GM18909 (cell line): Measurements from ENCODE around the gene STXBP2.

Experiments used
- ATAC-seq: cut with Tn5 transposase; IDR thresholded peaks from one replicate; pipeline ENCODE4 v1.9.1; 2021; ENCODE audit warnings: mild to moderate bottlenecking; ENCODE audit not compliant: unreplicated experiment, poor library complexity

Gene STXBP2

DNA sequence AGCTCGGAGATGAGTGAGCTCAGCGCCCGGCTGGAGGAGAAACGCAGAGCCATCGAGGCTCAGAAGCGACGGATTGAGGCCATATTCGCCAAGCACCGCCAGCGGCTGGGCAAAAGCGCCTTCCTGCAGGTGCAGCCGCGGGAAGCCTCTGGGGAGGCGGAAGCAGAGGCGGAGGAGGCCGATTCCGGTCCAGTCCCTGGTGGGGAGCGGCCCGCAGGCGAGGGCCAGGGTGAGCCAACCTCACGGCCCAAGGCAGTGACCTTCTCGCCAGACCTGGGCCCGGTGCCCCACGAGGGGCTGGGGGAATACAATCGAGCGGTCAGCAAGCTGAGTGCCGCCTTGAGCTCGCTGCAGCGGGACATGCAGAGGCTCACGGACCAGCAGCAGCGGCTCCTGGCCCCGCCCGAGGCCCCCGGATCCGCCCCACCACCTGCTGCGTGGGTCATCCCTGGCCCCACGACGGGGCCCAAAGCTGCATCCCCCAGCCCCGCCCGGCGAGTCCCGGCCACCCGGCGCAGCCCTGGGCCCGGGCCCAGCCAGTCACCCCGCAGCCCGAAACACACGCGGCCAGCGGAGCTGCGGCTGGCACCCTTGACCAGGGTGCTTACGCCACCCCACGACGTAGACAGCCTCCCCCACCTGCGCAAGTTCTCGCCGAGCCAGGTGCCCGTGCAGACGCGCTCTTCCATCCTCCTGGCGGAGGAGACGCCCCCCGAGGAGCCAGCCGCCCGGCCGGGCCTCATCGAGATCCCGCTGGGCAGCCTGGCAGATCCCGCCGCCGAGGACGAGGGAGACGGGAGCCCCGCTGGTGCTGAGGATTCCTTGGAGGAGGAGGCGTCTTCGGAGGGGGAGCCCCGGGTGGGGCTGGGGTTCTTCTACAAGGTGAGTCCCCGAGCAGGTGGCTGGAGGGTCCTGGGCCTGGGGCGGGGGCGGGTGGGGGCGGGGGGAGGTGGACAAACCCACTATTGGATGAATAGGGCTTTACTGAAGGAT lies 24.3 kb upstream of the STXBP2 start:
- no peak for ATAC-seq

DNA sequence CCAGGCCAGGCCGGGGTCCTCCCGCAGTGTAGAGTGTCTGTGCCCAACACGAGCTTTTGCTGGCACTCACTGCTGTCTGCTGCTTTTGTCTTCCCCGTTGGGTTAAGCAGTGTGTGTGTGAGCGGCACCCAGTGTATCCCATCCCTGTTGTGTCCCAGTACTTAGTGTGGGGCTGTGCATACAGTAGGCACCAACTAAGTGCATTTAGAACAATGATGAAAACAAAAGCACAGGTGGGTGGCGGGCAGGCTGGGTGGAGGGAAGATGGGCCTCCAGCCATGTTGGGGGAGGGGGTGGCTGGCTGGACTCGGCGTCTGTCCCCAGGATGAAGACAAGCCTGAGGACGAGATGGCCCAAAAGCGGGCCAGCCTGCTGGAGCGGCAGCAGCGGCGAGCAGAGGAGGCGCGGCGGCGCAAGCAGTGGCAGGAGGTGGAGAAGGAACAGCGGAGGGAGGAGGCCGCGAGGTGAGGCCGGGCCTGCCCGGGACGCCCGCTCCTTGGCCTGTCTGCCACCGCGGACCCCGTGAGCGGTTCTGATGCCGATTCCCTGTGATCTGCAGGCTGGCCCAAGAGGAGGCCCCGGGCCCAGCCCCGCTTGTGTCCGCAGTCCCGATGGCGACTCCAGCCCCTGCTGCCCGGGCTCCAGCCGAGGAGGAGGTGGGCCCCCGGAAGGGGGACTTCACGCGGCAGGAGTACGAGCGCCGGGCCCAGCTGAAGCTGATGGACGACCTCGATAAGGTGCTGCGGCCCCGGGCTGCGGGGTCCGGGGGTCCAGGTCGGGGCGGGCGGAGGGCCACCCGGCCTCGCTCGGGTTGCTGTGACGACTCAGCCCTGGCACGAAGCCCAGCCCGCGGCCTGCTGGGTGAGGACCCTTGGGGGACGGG lies 21.8 kb upstream of the STXBP2 start:
- ATAC-seq: no peak

DNA sequence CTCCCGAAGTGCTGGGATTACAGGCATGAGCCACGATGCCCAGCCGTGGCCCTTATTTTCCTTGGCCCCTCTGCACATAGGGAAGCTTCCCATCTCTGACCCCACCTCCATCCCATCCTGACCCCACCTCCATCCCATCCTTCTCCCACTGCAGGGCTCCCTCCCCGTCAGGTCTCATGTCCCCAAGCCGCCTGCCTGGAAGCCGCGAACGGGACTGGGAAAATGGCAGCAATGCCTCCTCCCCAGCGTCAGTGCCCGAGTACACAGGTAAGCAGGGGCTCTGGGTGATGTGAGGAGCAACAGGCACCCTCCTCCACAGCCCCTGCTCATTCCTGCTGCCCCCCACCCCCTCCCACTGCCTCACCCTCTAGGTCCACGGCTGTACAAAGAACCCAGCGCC lies 19.7 kb upstream of the STXBP2 start:
- ATAC-seq: no peak

DNA sequence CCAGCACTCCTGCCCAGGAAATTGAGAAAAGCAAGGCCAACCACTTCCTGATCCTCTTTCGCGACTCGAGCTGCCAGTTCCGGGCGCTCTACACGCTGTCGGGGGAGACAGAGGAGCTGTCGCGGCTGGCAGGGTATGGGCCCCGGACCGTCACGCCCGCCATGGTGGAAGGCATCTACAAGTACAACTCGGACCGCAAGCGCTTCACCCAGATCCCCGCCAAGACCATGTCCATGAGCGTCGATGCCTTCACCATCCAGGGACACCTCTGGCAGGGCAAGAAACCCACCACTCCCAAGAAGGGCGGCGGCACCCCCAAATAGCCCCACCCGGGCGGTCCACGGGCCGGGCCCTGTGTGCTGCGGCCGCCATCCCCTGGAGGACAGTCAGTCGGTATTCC lies 19.2 kb upstream of the STXBP2 start:
- no peak for ATAC-seq

DNA sequence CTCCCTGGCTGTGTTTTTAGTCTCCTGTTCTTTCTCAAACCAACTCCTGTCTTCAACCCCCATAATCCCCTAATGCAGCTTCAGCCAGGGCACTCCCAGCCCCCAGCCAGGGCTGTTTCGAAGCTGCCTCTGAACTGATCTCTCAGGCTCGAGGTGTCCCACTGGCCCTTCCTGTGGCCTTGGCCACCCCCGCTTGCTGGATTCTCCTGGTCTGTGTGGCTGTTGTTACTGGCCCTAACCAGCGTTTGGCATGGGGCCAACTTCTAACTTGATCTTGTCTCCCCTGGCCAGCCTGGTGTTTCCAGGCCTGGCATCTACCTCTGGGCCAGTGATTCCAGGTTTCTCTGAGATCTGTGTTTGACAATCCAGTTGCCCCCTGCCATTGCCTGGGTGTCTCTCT lies 18.6 kb upstream of the STXBP2 start:
- no peak for ATAC-seq

DNA sequence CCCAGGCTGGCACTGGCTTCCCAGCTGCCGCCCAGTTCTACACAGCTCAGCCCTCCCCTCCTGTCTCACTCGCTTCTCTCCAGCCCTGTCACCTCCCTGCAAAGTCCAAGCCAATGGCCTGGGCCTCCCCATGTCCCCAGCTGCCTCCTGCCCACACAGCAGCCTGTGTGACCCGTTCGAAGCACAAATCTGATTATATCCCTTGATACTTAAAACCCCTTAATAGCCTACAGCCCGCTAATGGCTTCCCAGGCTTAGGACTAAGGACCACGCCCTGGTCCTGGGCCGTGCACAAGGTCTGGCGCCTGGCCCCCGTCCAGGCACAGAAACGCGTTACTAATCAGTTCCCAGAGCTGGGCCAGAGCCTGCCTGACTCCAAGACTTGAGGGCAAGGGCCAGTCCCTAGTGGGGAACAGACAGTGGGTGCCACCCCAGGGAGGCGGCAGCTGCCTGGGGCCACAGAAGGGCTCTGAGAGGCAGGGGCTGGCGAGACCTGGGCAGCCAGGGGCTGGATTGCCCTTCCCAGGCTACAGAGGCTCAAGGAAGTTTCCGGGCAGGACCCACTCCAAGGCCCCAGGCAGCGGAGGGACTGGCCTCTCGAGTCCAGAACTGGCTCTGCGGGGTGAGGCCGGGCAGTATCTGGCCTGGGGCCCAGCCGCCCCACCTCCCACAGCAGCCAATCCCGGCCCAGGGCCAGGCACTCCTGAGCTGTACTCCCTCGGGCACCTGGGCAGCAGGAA lies 18.0 kb upstream of the STXBP2 start:
- no peak for ATAC-seq

DNA sequence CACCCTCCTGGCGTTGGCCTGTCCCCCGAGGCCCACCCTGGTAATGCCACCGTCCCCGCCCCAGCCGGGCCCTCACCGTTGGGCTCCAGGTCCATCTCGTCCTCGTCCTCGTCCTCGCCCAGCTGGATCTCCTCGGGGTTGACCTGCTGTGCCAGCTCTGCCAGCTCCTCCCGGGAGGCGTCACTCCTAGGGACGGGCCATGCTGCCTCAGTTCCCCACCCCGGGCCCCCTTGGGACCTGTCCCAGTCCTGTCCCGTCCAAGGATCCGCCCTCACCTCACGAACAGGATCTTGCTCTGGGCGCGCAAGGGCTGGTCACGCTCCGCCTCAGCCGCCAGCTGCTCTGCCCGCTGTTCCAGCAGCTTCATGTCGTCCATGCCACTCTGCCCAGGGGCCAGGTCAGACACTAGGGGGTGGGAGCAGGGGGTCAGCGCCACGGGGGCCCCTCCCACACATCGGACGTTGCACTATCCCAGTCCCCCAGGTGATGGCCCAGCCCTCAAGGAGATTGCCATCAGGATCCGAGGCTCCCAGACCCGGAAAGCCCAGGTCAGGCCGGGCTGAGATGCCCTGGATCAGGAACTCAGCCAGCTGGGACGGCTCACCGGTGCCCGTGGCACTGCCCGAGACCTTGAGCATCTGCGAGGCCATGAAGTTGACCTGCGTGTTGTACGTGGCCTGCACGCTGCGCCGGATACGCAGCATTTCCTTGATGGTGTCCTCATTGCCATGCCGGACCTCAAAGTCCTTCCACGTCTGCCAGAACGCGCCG lies 17.1 kb upstream of the STXBP2 start:
- ATAC-seq: no peak

DNA sequence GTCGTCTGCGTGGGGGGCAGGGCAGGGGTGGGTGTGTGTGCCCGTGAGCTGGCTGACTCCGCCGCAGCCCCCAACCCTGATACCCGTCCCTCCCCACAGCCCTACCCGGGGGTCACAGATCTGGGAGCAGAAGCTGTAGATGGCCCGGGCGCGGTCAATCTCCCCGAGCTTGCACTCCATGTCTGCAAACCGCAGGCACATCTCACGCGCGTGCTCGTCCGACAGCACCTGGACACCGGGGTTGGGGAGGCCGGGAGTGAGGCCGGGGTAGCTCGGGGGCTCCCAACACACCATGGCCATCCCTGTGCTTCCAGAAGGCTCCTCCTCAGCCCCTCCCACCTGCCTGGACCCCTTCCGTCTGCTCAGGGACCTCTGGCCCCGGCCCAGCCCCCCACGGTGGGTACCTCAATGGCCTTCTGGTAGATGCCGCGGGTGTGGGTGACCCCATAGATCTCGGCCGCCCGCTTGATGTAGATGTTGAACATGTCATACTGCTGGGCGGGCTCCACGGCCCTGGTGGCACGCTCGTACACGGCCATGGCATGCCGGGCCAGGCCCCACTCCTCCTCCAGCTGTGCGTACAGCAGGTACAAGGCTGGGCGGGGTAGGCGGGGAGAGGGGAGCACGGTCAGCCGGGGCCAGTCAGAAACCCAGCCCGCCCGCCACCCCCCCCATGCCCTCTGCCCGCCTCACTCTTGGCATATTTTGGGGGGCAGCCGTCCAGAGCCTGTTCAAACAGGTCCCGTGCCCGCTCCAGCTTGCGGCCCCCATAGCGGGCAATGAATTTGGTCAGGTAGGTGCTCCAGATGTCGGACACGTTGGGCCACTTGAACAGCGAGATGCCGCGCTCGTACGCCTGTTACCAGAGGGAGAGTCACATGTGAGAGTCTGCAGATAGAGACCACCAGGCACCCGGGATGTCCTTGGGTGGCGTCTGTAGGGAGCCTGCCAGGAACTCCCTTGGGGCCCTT lies 16.2 kb upstream of the STXBP2 start:
- ATAC-seq: no peak

DNA sequence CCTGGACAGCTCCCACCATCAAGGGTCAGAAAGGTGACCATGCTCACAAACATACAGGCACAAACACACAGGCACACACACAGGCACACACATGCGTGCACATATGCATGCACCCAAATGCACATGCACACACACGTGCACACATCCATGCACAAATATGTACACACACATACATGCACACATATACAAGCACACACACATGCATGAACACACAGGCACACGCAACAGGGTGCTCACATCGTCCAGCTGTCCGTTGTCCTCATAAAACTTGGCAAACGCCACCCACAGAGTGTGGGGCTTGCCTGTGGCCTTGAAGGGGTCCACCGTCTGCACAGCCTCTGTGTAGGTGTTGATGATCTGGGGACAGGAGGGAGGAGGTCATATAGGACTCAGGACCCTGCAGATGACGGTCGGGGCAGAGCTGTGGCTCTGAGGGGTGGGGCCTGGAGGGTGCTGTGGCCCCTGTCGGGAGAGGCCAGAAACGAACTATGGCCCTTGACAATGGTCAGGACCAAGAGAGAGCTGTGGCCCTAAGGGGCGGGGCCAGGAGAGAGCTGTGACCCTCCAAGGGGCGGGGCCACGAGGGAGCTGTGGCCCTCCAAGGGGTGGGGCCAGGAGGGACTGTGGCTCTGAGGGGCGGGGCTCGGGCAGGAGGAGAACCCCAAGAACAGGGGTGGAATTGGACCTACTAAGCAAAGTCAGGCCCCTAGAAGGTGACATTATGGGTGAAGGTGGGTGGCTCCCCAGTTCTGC lies 13.8 kb upstream of the STXBP2 start:
- no peak for ATAC-seq

DNA sequence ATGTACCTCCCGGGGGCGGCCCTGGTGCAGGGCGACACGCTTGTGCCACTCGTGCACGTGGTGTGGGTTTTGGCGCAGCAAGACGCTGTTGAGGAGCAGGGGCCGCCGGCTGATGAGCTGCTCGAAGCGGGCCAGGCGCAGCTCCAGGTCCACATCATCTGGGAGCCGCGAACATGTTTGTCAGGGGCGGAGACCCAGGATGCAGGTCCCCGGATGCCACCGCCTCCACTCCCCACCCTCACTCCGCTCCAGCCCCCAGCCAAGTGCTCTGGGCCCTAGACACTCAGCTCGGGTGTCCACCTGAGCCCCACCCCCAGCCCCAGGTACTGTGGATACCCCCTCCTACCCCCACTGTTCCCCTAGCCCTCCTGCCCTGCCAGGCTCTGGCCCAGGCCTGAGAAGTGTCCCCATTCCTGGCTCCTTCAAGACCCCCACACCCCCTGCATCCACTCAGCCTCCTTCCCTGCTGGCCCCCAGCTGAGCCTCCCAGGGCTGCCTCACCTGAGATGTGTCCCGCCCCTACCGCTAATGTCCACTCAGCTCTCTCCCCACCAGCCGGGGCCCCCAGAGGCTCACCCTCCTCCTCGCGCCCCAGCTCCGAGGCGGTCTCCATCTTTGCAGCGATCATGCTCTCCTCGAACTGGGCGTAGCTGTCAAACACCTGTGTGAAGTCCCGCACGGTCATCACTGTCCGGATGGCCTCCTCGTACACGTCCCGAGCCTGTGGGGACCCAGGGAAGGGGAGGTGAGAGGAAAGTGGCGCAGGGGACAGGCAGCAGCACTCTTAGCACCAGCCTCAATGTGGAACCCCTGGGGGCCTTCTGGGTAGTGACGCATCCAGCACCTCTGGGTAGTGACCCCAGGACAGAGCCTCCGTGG lies 12.9 kb upstream of the STXBP2 start:
- no peak for ATAC-seq

DNA sequence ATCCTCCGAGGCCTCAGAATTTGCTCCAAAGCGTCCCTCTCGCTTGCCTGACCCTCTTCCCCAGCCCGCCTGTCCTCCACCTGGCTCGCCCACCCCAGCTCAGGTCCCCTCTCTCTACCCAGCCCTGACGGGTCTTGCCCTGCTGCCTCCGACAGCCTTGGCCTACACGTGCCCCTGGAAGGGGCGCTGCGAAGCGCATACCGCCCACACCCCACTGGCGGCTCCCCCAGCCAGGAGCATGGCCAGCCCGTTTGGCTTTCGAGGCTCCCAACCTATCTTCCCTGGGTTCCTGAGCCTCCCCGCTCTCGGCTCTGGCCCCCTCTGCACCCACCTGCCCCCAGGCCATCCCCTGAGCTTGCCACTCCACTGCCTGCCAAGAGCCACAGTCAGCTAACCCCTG lies 12.1 kb upstream of the STXBP2 start:
- no peak for ATAC-seq

DNA sequence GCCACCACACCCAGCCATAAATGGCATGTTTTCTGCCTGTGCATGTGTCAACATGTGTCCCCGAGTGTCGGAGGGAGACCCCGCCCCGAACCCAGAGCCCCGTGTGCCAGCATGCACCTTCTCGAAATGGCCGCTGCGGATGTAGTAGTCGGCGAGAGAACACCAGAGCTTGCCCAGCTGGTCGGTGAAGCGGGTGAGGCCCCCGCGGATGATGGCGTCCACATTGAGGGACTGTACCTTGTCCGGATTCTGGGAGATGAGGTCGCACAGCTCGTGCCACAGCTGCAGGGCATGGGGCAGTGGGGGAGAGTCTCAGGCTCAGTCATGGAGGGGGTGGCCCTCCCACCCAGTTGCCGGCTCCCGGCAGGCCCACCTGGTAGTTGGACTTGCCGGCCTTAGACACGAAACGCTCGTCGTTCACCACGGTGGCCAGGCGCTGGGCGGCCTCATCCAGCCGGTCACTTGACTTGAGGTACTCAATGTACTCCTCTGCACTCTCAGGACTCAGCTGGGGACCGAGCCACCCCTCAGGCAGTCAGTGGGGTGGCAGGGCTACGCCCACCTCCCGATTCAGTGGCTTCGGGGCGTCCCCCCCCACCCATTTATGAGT lies 11.0 kb upstream of the STXBP2 start:
- no peak for ATAC-seq

DNA sequence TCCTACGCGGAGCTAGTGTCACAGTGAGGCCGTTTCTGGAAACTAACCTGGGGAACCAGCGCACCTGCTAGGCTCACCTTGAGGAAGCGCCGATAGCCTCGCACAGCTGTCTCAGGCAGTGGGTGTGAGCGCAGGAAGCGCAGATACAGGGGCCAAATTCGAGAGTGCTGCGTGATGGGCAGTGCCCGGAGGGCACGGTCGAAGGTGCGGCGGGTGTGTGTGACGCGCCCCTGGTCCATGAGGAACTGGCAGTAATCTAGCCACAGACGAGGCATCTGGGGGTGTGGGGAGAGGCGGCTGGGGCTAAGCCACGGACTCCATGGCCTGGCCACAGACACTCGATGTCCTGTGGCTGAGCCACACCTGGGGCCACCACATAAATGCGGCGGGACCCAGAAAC lies 9.7 kb upstream of the STXBP2 start:
- ATAC-seq: no peak

DNA sequence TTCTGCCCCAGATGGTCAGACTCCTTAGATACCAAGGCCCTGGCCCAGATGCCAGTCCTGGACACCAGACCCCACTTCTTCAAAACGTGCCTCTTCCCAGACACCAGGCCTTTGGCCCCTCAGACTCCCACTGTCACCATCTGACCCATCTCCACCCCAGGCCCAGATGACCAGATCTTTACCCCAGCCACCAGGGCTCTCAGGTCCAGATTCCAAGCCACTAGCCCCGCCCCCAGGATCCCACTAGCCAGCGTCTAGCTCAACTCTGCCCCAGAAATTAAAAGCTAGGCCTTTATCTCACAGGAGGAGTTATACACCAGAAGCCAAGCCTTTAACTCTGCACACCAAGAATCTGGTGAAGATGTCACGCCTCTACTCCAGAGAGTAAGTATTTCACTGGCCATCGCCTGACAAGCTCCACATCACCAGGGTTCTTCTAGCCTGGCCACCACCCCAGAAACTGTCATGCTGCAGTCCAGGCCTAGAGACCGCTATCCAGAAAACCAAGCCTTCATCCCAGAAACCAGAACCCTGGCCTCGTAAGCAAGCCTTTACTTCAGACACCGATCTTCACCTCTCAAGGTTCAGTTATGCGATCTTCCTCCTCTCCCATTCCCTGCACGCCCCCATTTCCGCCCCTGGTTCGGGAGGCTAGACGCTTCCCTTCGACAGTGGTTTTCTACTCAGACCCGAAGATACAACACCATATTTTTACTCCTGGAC lies 8.2 kb upstream of the STXBP2 start:
- ATAC-seq: no peak

DNA sequence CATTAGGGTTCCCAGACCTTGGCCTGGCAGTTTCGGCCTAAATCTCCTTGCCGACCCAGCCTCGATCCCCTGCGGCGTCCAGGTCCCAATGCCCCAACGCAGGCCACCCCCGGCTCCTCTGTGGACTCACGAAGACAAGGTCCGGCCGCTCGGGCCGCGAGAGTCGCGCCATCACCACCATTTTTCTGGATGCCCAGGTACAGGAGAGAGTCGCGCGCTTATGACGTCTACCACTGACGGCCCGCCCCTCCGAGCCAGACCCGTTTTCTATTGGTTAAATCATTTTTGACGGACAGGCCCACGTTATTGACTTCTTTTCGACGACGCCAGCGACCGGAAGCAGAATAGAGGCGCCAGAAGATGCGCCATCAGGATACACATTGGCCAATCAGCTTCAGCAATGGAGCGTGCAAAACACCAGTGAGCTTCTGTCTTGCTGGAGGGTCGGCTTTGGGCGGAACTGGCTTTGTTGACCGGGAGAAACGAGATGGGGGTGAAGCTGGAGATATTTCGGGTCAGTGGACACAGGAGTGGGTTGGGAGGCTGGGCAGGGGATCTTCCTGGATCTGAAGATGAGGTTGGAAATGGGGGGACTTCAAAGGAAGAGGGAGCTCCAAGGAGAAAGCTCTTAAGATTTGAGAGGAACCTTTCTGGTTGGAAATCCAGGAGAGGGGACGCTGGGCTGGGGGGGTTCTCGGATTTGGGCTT lies 7.4 kb upstream of the STXBP2 start, which contains the start of the genes PET100 and XAB2:
PET100 (plus strand) TSS at position 447 of the 708 bp plus-strand sequence; CDS start at position 488, 41 bp downstream.
XAB2 (minus strand) TSS at position 199 of the 708 bp plus-strand sequence; CDS start at position 181, 18 bp downstream.
- ATAC-seq: peak; percentile 94
